Activated naive CD4-positive, alpha-beta T cell treated with anti-CD3 and anti-CD28 coated beads for 36 hours (primary cell): ENCODE results near the gene TAF1L. TPM values are rescaled to one million over a fixed set of nuclear protein-coding genes. Genes with fewer than 3 reads are reported as not detected.
"Not testable (repeated sequence)": the region's sequence is repeated elsewhere in the genome, so short reads cannot be mapped to it uniquely, and the experiment has no call there.

Experiments
- CTCF ChIA-PET: fragments of 350-600 bp; sonication (Branson Sonifier 250); formaldehyde crosslinking; loops from one replicate; lab custom pipeline; 2021; ENCODE audit warnings: antibody characterized with exemption; lab: Charles Lee
- DNase-seq: peaks from one replicate; pipeline ENCODE4 v3.0.0-alpha.2; 2020
- H3K27ac Mint-ChIP-seq: one replicate; pipeline ENCODE4 v1.8.0; 2021; ENCODE audit warnings: mild to moderate bottlenecking, mixed read lengths
- H3K27me3 Mint-ChIP-seq: one replicate; pipeline ENCODE4 v1.8.0; 2021; ENCODE audit warnings: low read depth, mixed read lengths
- H3K36me3 Mint-ChIP-seq: one replicate; pipeline ENCODE4 v1.8.0; 2021; ENCODE audit warnings: low read depth, mixed read lengths
- H3K4me1 Mint-ChIP-seq: one replicate; pipeline ENCODE4 v1.8.0; 2021; ENCODE audit warnings: low read depth, mixed read lengths
- H3K4me3 Mint-ChIP-seq: one replicate; pipeline ENCODE4 v1.8.0; 2021; ENCODE audit warnings: mild to moderate bottlenecking, moderate library complexity, mixed read lengths
- H3K9me3 Mint-ChIP-seq: one replicate; pipeline ENCODE4 v1.8.0; 2021; ENCODE audit warnings: mixed read lengths
- intact Hi-C: fragments of 100-400 bp; cut with micrococcal nuclease; formaldehyde crosslinking; loops from one replicate; pipeline ENCODE4 v1.15.1; 2023
- total RNA-seq, 2 experiments: library from RNA; stranded (reverse); gene quantifications; one replicate each; pipeline ENCODE4 v1.2.3, GENCODE V29; 2021

Gene TAF1L, protein sequence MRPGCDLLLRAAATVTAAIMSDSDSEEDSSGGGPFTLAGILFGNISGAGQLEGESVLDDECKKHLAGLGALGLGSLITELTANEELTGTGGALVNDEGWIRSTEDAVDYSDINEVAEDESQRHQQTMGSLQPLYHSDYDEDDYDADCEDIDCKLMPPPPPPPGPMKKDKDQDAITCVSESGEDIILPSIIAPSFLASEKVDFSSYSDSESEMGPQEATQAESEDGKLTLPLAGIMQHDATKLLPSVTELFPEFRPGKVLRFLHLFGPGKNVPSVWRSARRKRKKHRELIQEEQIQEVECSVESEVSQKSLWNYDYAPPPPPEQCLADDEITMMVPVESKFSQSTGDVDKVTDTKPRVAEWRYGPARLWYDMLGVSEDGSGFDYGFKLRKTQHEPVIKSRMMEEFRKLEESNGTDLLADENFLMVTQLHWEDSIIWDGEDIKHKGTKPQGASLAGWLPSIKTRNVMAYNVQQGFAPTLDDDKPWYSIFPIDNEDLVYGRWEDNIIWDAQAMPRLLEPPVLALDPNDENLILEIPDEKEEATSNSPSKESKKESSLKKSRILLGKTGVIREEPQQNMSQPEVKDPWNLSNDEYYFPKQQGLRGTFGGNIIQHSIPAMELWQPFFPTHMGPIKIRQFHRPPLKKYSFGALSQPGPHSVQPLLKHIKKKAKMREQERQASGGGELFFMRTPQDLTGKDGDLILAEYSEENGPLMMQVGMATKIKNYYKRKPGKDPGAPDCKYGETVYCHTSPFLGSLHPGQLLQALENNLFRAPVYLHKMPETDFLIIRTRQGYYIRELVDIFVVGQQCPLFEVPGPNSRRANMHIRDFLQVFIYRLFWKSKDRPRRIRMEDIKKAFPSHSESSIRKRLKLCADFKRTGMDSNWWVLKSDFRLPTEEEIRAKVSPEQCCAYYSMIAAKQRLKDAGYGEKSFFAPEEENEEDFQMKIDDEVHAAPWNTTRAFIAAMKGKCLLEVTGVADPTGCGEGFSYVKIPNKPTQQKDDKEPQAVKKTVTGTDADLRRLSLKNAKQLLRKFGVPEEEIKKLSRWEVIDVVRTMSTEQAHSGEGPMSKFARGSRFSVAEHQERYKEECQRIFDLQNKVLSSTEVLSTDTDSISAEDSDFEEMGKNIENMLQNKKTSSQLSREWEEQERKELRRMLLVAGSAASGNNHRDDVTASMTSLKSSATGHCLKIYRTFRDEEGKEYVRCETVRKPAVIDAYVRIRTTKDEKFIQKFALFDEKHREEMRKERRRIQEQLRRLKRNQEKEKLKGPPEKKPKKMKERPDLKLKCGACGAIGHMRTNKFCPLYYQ (N-terminal part only)
- total RNA-seq = under 1 TPM in 1 of 2 experiments, not detected in 1; 0.02 TPM

DNA sequence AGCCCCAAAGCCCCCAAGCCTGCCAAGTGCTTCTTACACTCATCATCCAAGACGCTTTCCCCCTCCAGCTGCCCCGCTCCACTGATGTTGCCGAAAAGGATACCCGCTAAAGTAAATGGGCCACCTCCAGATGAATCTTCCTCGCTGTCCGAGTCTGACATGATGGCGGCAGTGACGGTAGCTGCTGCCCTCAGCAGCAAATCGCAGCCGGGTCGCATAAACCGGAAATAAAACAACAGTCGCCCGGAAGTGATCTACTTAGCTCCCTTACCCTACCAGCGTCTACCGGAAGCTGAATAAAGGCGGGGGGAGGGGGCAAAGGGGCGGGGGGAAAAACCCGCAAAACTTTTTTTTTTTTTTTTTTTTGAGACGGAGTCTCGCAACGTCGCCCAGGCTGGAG is at the start of gene TAF1L:
Gene TAF1L (minus strand): TSS at position 308 of the 400 bp plus-strand sequence. CDS start 90 bp downstream, at position 218.
- no peak within 1 kb of the TSS for H3K4me3 Mint-ChIP-seq
- no peaks in the 10 kb centered on the region for H3K4me1 Mint-ChIP-seq
- DNase-seq = no peak
- H3K27me3 Mint-ChIP-seq = peaks cover 5% of the 10 kb centered on the region
- intact Hi-C loops = no loop called here
- H3K27ac Mint-ChIP-seq = no peak within 1 kb of the TSS
- no peaks in the 10 kb centered on the region for H3K9me3 Mint-ChIP-seq
- no peaks in the 10 kb centered on the region for H3K36me3 Mint-ChIP-seq
- CTCF ChIA-PET = no interaction called here

DNA sequence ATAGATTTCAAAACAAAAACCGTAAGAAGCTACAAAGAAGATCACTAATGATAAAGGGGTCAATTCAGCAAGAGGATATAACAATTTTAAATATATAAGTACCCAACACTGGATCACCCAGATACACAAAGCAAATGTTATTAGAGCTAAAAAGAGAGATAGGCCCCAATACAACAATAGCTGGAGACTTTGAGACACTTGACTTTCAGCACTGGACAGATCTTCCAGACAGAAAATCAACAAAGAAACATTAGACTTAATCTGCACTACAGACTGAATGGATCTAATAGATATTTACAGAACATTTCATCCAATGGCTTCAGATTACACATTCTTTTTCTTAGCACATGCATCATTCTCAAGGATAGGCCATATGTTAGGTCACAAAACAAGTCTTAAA is 46.3 kb upstream of the TAF1L start:
- H3K27me3 Mint-ChIP-seq = peaks cover 14% of the 10 kb centered on the region
- peaks cover 4% of the 10 kb centered on the region for H3K36me3 Mint-ChIP-seq
- CTCF ChIA-PET = no interaction called here
- no peaks in the 10 kb centered on the region for H3K4me1 Mint-ChIP-seq
- H3K4me3 Mint-ChIP-seq = no peak overlapping the region
- DNase-seq = no peak
- peaks cover 18% of the 10 kb centered on the region for H3K9me3 Mint-ChIP-seq
- H3K27ac Mint-ChIP-seq = no peak overlapping the region
- intact Hi-C loops = no loop called here

DNA sequence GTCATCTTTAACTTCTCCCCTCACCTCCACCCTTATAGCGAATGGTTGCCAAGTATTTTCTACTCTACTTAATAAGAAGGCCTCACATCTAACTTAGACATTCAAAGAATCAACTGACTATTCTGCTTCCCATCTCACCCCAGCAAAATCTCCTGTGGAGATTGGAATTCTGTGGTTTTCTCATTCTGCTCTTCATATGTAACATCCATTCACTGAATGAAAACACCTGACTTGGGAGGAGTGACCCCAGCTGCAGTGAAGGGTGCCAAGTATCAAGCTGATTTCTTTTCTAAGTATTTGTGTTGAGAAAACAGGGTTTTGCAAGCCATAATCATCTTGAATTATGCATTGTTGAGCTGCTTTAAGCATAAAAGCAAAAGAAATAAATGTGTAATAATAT is 42.5 kb upstream of the TAF1L start:
- intact Hi-C loops = no loop called here
- peaks cover 4% of the 10 kb centered on the region for H3K27me3 Mint-ChIP-seq
- H3K4me3 Mint-ChIP-seq = no peak overlapping the region
- H3K36me3 Mint-ChIP-seq = peaks cover 2% of the 10 kb centered on the region
- peaks cover 10% of the 10 kb centered on the region for H3K9me3 Mint-ChIP-seq
- CTCF ChIA-PET = interaction anchor here (0.5 kb wide), 1 partner anchor 14 kb away, joined by 3 read pairs; no protein-coding TSS in a partner anchor
- no peaks in the 10 kb centered on the region for H3K4me1 Mint-ChIP-seq
- no peak for DNase-seq
- H3K27ac Mint-ChIP-seq = no peak overlapping the region

- DNase-seq = no peak
- no peaks in the 10 kb centered on the region for H3K9me3 Mint-ChIP-seq
- H3K4me3 Mint-ChIP-seq = no peak overlapping the region
- CTCF ChIA-PET = no interaction called here
- H3K27me3 Mint-ChIP-seq = no peaks in the 10 kb centered on the region
- H3K36me3 Mint-ChIP-seq = no peaks in the 10 kb centered on the region
- no peaks in the 10 kb centered on the region for H3K4me1 Mint-ChIP-seq
- intact Hi-C loops = no loop called here
- no peak overlapping the region for H3K27ac Mint-ChIP-seq
These were observed 37.0 kb upstream of the TAF1L start for GRCh38 chr9:32672469-32672868.

GRCh38 chr9:32671333-32671732 is 35.9 kb upstream of the TAF1L start:
- CTCF ChIA-PET = no interaction called here
- Mint-ChIP-seq H3K27ac (no peak overlapping the region), H3K4me3 (no peak overlapping the region), H3K27me3 (no peaks in the 10 kb centered on the region), H3K36me3 (no peaks in the 10 kb centered on the region), H3K9me3 (no peaks in the 10 kb centered on the region), H3K4me1 (no peaks in the 10 kb centered on the region)
- intact Hi-C loops = no loop called here
- DNase-seq = no peak

DNA sequence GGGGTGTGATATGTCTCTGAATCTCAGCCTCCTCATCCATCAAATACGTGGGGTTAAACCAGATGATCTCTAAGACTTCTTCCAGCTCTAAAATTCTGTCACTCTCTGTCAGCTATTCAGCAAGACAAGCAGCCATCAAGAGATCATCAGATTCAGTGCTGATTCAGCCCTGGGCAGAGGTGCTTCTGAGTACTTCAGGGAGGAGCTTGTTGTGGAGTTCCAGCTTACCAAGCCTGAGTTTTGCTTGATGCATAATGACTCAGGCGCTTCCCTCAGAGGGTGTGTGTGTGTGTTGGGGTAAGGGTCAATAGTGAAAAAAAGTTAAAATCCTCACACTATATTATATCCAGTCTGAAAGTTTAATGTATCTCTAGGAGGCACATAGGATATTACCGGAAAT is 29.6 kb upstream of the TAF1L start:
- intact Hi-C loops = no loop called here
- Mint-ChIP-seq H3K4me3 (no peak overlapping the region), H3K36me3 (no peaks in the 10 kb centered on the region), H3K9me3 (no peaks in the 10 kb centered on the region), H3K27me3 (peaks cover 11% of the 10 kb centered on the region), H3K4me1 (no peaks in the 10 kb centered on the region), H3K27ac (no peak overlapping the region)
- DNase-seq = no peak
- CTCF ChIA-PET = no interaction called here

DNA sequence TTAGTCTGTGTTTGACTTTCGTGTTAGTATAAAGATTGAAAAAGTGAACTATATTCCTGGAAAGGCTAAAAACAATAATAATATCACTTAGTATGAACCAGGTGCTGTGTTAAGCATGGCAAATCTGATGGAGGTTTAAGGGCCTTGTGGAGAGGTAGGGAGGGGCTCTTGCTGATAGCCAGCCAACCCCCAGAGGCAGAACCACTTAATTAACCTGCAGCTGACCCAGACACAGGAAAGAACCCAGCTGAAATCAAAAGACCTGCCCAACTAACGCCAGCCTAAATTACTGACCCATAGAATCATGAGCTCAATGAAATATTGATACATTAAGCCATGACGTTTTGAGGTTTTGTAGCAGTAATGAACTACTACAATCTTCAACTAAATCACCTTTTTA is 28.3 kb upstream of the TAF1L start:
- intact Hi-C loops = no loop called here
- no peak for DNase-seq
- H3K36me3 Mint-ChIP-seq = no peaks in the 10 kb centered on the region
- CTCF ChIA-PET = interaction anchor here (0.7 kb wide), 1 partner anchor 14 kb away, joined by 3 read pairs; no protein-coding TSS in a partner anchor
- H3K4me3 Mint-ChIP-seq = no peak overlapping the region
- H3K9me3 Mint-ChIP-seq = no peaks in the 10 kb centered on the region
- H3K27ac Mint-ChIP-seq = no peak overlapping the region
- peaks cover 11% of the 10 kb centered on the region for H3K27me3 Mint-ChIP-seq
- no peaks in the 10 kb centered on the region for H3K4me1 Mint-ChIP-seq

DNA sequence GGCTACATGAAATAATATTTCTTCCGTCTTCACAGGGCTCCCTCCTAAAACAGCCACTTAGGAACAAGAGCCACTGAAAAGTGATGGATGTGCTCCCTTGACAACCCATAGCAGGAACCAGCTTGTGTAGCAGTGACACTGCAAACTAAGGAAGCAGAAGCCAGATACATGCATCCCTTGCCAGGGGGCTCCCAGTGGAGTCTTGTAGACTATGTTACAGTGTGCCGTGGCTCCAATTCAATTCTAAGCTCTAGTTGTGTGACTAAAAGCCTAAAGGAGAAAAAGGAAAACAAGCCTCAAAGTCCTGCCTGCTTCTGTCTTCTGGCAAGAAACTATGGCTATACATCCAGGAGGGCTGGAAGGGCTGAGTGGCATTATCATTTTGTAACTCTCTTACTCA is 12.2 kb upstream of the TAF1L start:
- no peaks in the 10 kb centered on the region for H3K4me1 Mint-ChIP-seq
- CTCF ChIA-PET = no interaction called here
- H3K27ac Mint-ChIP-seq = no peak overlapping the region
- H3K4me3 Mint-ChIP-seq = no peak overlapping the region
- H3K27me3 Mint-ChIP-seq = peaks cover 11% of the 10 kb centered on the region
- intact Hi-C loops = loop anchor here (10.0 kb wide), 1 partner anchor 57 kb away; no protein-coding TSS in a partner anchor
- H3K9me3 Mint-ChIP-seq = no peaks in the 10 kb centered on the region
- no peaks in the 10 kb centered on the region for H3K36me3 Mint-ChIP-seq
- no peak for DNase-seq

GRCh38 chr9:32644698-32645097 is 9.2 kb upstream of the TAF1L start:
- Mint-ChIP-seq H3K27ac (no peak overlapping the region), H3K36me3 (no peaks in the 10 kb centered on the region), H3K4me3 (no peak overlapping the region), H3K9me3 (no peaks in the 10 kb centered on the region), H3K27me3 (peaks cover 18% of the 10 kb centered on the region), H3K4me1 (no peaks in the 10 kb centered on the region)
- no peak for DNase-seq
- CTCF ChIA-PET = interaction anchor here (0.9 kb wide), 1 partner anchor 55 kb away, joined by 3 read pairs; no protein-coding TSS in a partner anchor
- intact Hi-C loops = loop anchor here (10.0 kb wide), 1 partner anchor 60 kb away; no protein-coding TSS in a partner anchor

GRCh38 chr9:32633151-32633550 is 2.3 kb downstream of the TAF1L start:
- intact Hi-C loops, H3K4me3 Mint-ChIP-seq, CTCF ChIA-PET, H3K36me3 Mint-ChIP-seq, H3K27me3 Mint-ChIP-seq, H3K4me1 Mint-ChIP-seq, DNase-seq, H3K27ac Mint-ChIP-seq, H3K9me3 Mint-ChIP-seq: not testable (repeated sequence)

- CTCF ChIA-PET = no interaction called here
- Mint-ChIP-seq H3K4me3 (no peak overlapping the region), H3K27me3 (peaks cover 2% of the 10 kb centered on the region), H3K36me3 (no peaks in the 10 kb centered on the region), H3K9me3 (no peaks in the 10 kb centered on the region), H3K27ac (no peak overlapping the region), H3K4me1 (no peaks in the 10 kb centered on the region)
- intact Hi-C loops = no loop called here
- DNase-seq = no peak
These were observed 3.5 kb downstream of the TAF1L start for GRCh38 chr9:32631991-32632390.
